CD14-positive monocyte (primary cell): ENCODE data around the gene GGN. TPM values are rescaled to one million over a fixed set of nuclear protein-coding genes. Genes with fewer than 3 reads are reported as not detected.

Experiments
- DNase-seq, 3 donors: peaks; one replicate each; pipeline ENCODE4 v3.0.0-alpha.2; 2011 to 2022
- H2AFZ ChIP-seq: 2 replicates; pipeline ENCODE4 v1.6.0; 2012; ENCODE audit warnings: mild to moderate bottlenecking, low read depth, low read length, inconsistent platforms; ENCODE audit not compliant: insufficient read depth, poor library complexity, severe bottlenecking
- H3K27ac ChIP-seq, 2 donors: 1 replicate in 1 of 2; 2 replicates in 1 of 2; pipeline ENCODE4 v1.5.1; 2012 to 2013; ENCODE audit warnings: low read length in 2 of 2, control low read depth in 1 of 2, inconsistent platforms in 1 of 2, low read depth in 1 of 2, mild to moderate bottlenecking in 1 of 2
- H3K27me3 ChIP-seq, 2 donors: one replicate each; pipeline versions ENCODE4 v1.6.0 to v1.6.1; 2011 to 2013; ENCODE audit warnings: low read length in 2 of 2; ENCODE audit not compliant: control insufficient read depth in 2 of 2, insufficient read depth in 2 of 2
- H3K36me3 ChIP-seq, 2 donors: replicated peaks in 1 of 2; 1 replicate in 1 of 2; 2 replicates in 1 of 2; pipeline versions ENCODE4 v1.5.1 to v1.6.1; 2012 to 2013; ENCODE audit warnings: low read length in 2 of 2, control low read depth in 1 of 2, inconsistent platforms in 1 of 2, mild to moderate bottlenecking in 1 of 2; ENCODE audit not compliant: insufficient read depth in 2 of 2, control insufficient read depth in 1 of 2
- H3K4me1 ChIP-seq, 2 donors: 1 replicate in 1 of 2; 2 replicates in 1 of 2; pipeline versions ENCODE4 v1.5.1 to v1.6.1; 2012 to 2013; ENCODE audit warnings: low read length in 2 of 2, control low read depth in 1 of 2, inconsistent platforms in 1 of 2, mild to moderate bottlenecking in 1 of 2, moderate library complexity in 1 of 2; ENCODE audit not compliant: insufficient read depth in 2 of 2, control insufficient read depth in 1 of 2
- H3K4me2 ChIP-seq: replicated peaks from 2 replicates; pipeline ENCODE3; 2012; ENCODE audit warnings: low read length, moderate library complexity, mild to moderate bottlenecking; ENCODE audit not compliant: poor library complexity, severe bottlenecking; ENCODE audit errors: extremely low read depth
- H3K4me3 ChIP-seq, 3 experiments: fragments of 200-600 bp in 1 of 3; sonication (generic) in 1 of 3; replicated peaks in 1 of 3; 1 replicate in 2 of 3; 2 replicates in 1 of 3; pipeline ENCODE4 v1.5.1; 2011 to 2013; ENCODE audit warnings: low read length in 3 of 3, mild to moderate bottlenecking in 3 of 3, control low read depth in 2 of 3, low read depth in 2 of 3, inconsistent platforms in 1 of 3, moderate library complexity in 1 of 3
- H3K79me2 ChIP-seq: 2 replicates; pipeline ENCODE4 v1.6.0; 2012; ENCODE audit warnings: mild to moderate bottlenecking, control low read depth, inconsistent platforms, low read length, moderate library complexity; ENCODE audit not compliant: insufficient read depth
- H3K9ac ChIP-seq: 2 replicates; pipeline ENCODE4 v1.6.0; 2017; ENCODE audit warnings: low read length, mild to moderate bottlenecking; ENCODE audit not compliant: insufficient read depth, poor library complexity, severe bottlenecking
- H3K9me3 ChIP-seq, 2 donors: replicated peaks in 1 of 2; 1 replicate in 1 of 2; 2 replicates in 1 of 2; pipeline versions ENCODE4 v1.5.1 to v1.6.1; 2012 to 2013; ENCODE audit warnings: low read length in 2 of 2, control low read depth in 1 of 2; ENCODE audit not compliant: control insufficient read depth in 1 of 2, insufficient read depth in 1 of 2
- H4K20me1 ChIP-seq: 2 replicates; pipeline ENCODE4 v1.6.0; 2012; ENCODE audit warnings: mild to moderate bottlenecking, low read length, control low read depth, moderate library complexity; ENCODE audit not compliant: insufficient read depth
- H3K27ac Mint-ChIP-seq, 7 donors: one replicate each; pipeline ENCODE4 v1.8.0; 2020; ENCODE audit warnings: mild to moderate bottlenecking in 7 of 7, mixed read lengths in 7 of 7, moderate library complexity in 6 of 7, inconsistent platforms in 2 of 7
- H3K27me3 Mint-ChIP-seq, 3 donors: one replicate each; pipeline ENCODE4 v1.8.0; 2021 to 2022; ENCODE audit warnings: low read depth in 3 of 3, mild to moderate bottlenecking in 3 of 3, mixed read lengths in 3 of 3, moderate library complexity in 3 of 3, inconsistent platforms in 1 of 3
- H3K36me3 Mint-ChIP-seq, 2 donors: one replicate each; pipeline ENCODE4 v1.8.0; 2020; ENCODE audit warnings: mixed read lengths in 2 of 2, inconsistent platforms in 1 of 2, mild to moderate bottlenecking in 1 of 2
- H3K4me1 Mint-ChIP-seq: one replicate; pipeline ENCODE4 v1.8.0; 2020; ENCODE audit warnings: mild to moderate bottlenecking, mixed read lengths
- H3K4me3 Mint-ChIP-seq, 2 donors: one replicate each; pipeline ENCODE4 v1.8.0; 2020; ENCODE audit warnings: mild to moderate bottlenecking in 2 of 2, mixed read lengths in 2 of 2, moderate library complexity in 1 of 2
- H3K9me3 Mint-ChIP-seq, 7 donors: one replicate each; pipeline ENCODE4 v1.8.0; 2020 to 2022; ENCODE audit warnings: mixed read lengths in 7 of 7, mild to moderate bottlenecking in 6 of 7, moderate library complexity in 6 of 7, inconsistent platforms in 2 of 7
- CTCF ChIP-seq: fragments of 200-600 bp; IDR thresholded peaks from one replicate; pipeline ENCODE4 v1.8.0; 2022; ENCODE audit warnings: antibody characterized with exemption, mild to moderate bottlenecking
- WGBS: methylation state at CpG from one replicate; pipeline ENCODE4 v1.1.5; 2013; ENCODE audit warnings: missing lambda C conversion rate; ENCODE audit not compliant: insufficient coverage; 5-methylcytosine and 5-hydroxymethylcytosine counted together
- intact Hi-C, 2 donors: fragments of 100-400 bp; cut with micrococcal nuclease; formaldehyde crosslinking; loops; one replicate each; pipeline versions ENCODE4 v1.15.0 to v1.15.1; 2023
- polyA plus RNA-seq, 3 donors: library from polyadenylated mRNA; depleted of rRNA in 1 of 3; unstranded in 2 of 3; stranded (reverse) in 1 of 3; fragments of 300-500 nt in 2 of 3; fragments of >200 nt in 1 of 3; fragmentation: Illumina TruSeq in 2 of 3; gene quantifications; 1 replicate in 2 of 3; 2 replicates in 1 of 3; pipeline ENCODE4 v1.2.3, GENCODE V29; 2012 to 2021

GGN gene
- polyA plus RNA-seq, 3 donors: 0.12 to 0.56 TPM; not detected in 1

GRCh38 chr19:38386971-38387549 lies 774 bp downstream of the GGN start:
- H2AFZ ChIP-seq: peak overlapping the region; percentile 86
- no peaks in the 10 kb centered on the region for H3K79me2 ChIP-seq
- H3K36me3 Mint-ChIP-seq: peaks cover 31 to 36% of the 10 kb centered on the region in 2 donors
- H3K27ac ChIP-seq: peak overlapping the region; percentile 34 to 66
- H3K4me1 Mint-ChIP-seq: peaks cover 26% of the 10 kb centered on the region
- peak overlapping the region; percentile 94 for H3K4me2 ChIP-seq
- H3K36me3 ChIP-seq: peaks cover 19 to 31% of the 10 kb centered on the region in 2 donors
- peak overlapping the region; percentile 93 to 98 for H3K4me3 Mint-ChIP-seq
- WGBS: under 1% methylated on average over 36 of the region's 36 CpGs
- H3K9ac ChIP-seq: peak overlapping the region; percentile 53
- no peaks in the 10 kb centered on the region for H3K9me3 ChIP-seq
- peaks cover 49 to 77% (median 59%) of the 10 kb centered on the region in 3 donors for H3K27me3 Mint-ChIP-seq
- TF ChIP-seq CTCF: no peak
- peak; percentile 46 to 63 (median 51) for DNase-seq
- H3K4me3 ChIP-seq: peak overlapping the region; percentile 43 to 86 (median 45)
- peaks cover 32 to 39% of the 10 kb centered on the region in 2 donors for H3K4me1 ChIP-seq
- H3K27me3 ChIP-seq: peaks cover 23 to 74% of the 10 kb centered on the region in 2 donors
- peaks cover 35% of the 10 kb centered on the region for H4K20me1 ChIP-seq
- intact Hi-C loops: no loop called here
- H3K27ac Mint-ChIP-seq: peak overlapping the region; percentile 76 to 91 (median 89)
- H3K9me3 Mint-ChIP-seq: peaks cover 0 to 10% (median 3%) of the 10 kb centered on the region in 7 donors

DNA sequence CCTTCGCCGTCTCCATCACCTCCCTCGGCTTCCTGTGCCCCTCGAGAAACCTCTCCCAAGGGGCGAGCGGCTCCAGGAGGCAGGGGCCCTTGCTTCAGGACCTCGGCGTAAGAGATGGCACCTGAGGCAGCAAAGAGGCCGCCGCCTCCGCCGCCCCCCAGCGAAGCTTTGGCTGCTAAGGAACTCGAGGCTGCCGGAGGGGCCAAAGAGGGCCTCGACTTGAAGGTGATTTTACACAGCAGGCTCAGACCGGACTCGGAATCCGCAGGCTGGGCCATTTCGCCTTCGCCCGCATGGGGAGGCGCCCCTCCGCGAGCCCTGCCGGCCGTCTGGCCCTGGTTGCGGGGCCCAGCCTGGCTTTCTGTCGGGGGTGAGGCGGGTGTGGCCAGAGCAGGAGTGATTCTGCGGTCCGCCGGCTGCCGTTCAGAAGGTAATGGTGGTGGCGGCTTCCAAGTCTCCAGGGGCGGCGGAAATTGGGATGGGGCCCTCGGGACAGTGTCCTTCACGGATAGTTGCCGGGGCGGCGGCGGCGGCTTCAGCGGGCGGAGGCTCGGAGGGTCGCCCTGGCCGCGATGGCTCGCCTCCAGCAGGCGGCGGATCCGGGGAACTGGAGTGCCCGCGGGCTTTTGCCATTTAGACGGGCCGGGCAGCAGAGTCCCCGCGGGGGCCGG lies 1.4 kb downstream of the GGN start:
- Histone ChIP-seq H2AFZ (peak overlapping the region; percentile 86), H3K9me3 (no peaks in the 10 kb centered on the region), H3K36me3 (peaks cover 25 to 37% of the 10 kb centered on the region in 2 donors), H3K4me3 (peak overlapping the region; percentile 43 to 86 (median 45)), H3K4me2 (peak overlapping the region; percentile 94), H3K79me2 (no peaks in the 10 kb centered on the region), H3K4me1 (peaks cover 32 to 39% of the 10 kb centered on the region in 2 donors), H4K20me1 (peaks cover 37% of the 10 kb centered on the region), H3K9ac (peak overlapping the region; percentile 53), H3K27ac (no peak overlapping the region), H3K27me3 (peaks cover 23 to 68% of the 10 kb centered on the region in 2 donors)
- H3K27me3 Mint-ChIP-seq: peaks cover 42 to 71% (median 52%) of the 10 kb centered on the region in 3 donors
- TF ChIP-seq CTCF: no peak
- H3K36me3 Mint-ChIP-seq: peaks cover 37 to 42% of the 10 kb centered on the region in 2 donors
- peaks cover 0 to 10% (median 3%) of the 10 kb centered on the region in 7 donors for H3K9me3 Mint-ChIP-seq
- peak overlapping the region in 1 of 7 donors; percentile 58 for H3K27ac Mint-ChIP-seq
- 31% methylated on average over 61 of the region's 61 CpGs for WGBS
- peak overlapping the region; percentile 79 to 93 for H3K4me3 Mint-ChIP-seq
- H3K4me1 Mint-ChIP-seq: peaks cover 26% of the 10 kb centered on the region
- intact Hi-C loops: no loop called here
- DNase-seq: no peak
